Breast epithelium (tissue), 3 donors: Measurements from ENCODE around the gene ZNF319.

Experiments
- CTCF ChIP-seq, 3 donors: fragments of 450-650 bp; IDR thresholded peaks; one replicate each; pipeline ENCODE4 v1.5.1; 2016 to 2017; ENCODE audit warnings: antibody characterized with exemption in 3 of 3, mild to moderate bottlenecking in 3 of 3, moderate library complexity in 3 of 3
- POLR2AphosphoS5 ChIP-seq, 3 donors: sonication (generic); formaldehyde crosslinking; IDR thresholded peaks; one replicate each; pipeline ENCODE4 v1.6.1; 2017; ENCODE audit warnings: antibody characterized with exemption in 3 of 3

DNA sequence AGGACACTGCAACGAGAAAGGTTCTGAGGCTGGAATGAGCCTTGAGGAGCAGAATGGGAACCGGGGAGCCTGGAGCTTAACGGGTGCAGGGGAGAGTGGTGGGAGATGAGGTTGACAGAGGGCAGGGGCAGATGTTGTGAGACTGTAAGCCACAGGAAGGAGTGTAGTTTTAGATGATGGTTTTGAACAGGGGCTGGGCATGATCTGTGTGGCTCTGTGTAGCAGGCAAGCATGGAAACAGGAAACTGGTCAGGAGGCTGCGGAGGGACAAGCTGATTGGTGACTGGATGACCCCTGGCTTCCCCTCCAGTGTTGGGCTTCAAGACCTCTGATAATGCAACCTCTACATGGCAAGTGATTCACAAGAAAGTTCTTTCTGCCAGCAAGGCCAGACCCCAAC, 28.2 kb downstream of the ZNF319 start:
- TF ChIP-seq CTCF (IDR thresholded peaks at IDR 0.05), result no peak
- no peak for TF ChIP-seq POLR2AphosphoS5 (IDR thresholded peaks at IDR 0.05)
